HepG2 (cell line): ENCODE data around the gene ABCC1. TPM values are rescaled to one million over a fixed set of nuclear protein-coding genes. Genes with fewer than 3 reads are reported as not detected.
A peak's percentile ranks its signal among the peaks of the same experiment; 100 is the strongest.

Experiments used
- ATAC-seq: fragments of 200-7000 bp; cut with Tn5 transposase; 3 replicates; pipeline ENCODE4 v1.9.1; 2020; ENCODE audit warnings: mild to moderate bottlenecking, moderate library complexity
- BruUV-seq: library from RNA; stranded (reverse); fragments of 400-500 nt; replicated peaks from 2 replicates; lab custom pipeline; 2021; lab: Mats Ljungman, UMichigan
- CTCF ChIA-PET: fragments of 300-600 bp; formaldehyde crosslinking; extraction: SDS; loops from one replicate; lab custom pipeline; 2021; ENCODE audit warnings: low total read pairs, inconsistent platforms, low intra/inter-chr PET ratio; lab: Yijun Ruan, JAX
- POLR2A ChIA-PET: fragments of 350-600 bp; sonication (Branson Sonifier 250); formaldehyde crosslinking; loops from one replicate; lab custom pipeline; 2020; ENCODE audit warnings: antibody characterized with exemption, inconsistent platforms; lab: Yijun Ruan, JAX
- DNase-seq: peaks from one replicate; pipeline ENCODE4 v3.0.0-alpha.2; 2015; ENCODE audit warnings: low spot score
- FAIRE-seq: peaks from 3 replicates; lab custom pipeline; 2011; peaks lifted over from hg19 to GRCh38; lab: Jason Lieb, UNC
- H2AFZ ChIP-seq: one replicate; pipeline ENCODE4 v1.6.1; 2011; ENCODE audit warnings: low read length, inconsistent platforms
- H3K27ac ChIP-seq: fragments of 300-600 bp; 3 replicates; pipeline ENCODE4 v1.8.0; 2011; ENCODE audit warnings: mixed run types, mild to moderate bottlenecking, mixed read lengths, low read length, inconsistent platforms; ENCODE audit not compliant: insufficient read depth; ENCODE audit errors: extremely low read length
- H3K27me3 ChIP-seq, 2 experiments: fragments of 200-600 bp in 1 of 2; 2 replicates in 1 of 2; 3 replicates in 1 of 2; pipeline versions ENCODE4 v1.6.0 to v1.8.0; 2011; ENCODE audit warnings: low read length in 2 of 2, mild to moderate bottlenecking in 2 of 2, moderate library complexity in 2 of 2, inconsistent platforms in 1 of 2; ENCODE audit not compliant: insufficient read depth in 2 of 2, control insufficient read depth in 1 of 2
- H3K36me3 ChIP-seq, 2 experiments: fragments of 200-600 bp in 1 of 2; replicated peaks in 1 of 2; 2 replicates in 1 of 2; 3 replicates in 1 of 2; pipeline versions ENCODE4 v1.5.1 to v1.8.0; 2011; ENCODE audit warnings: low read length in 2 of 2, inconsistent platforms in 1 of 2; ENCODE audit not compliant: insufficient read depth in 2 of 2, control insufficient read depth in 1 of 2
- H3K4me1 ChIP-seq: 2 replicates; pipeline ENCODE4 v1.5.1; 2012; ENCODE audit warnings: low read length, inconsistent platforms; ENCODE audit not compliant: insufficient read depth
- H3K4me2 ChIP-seq: 2 replicates; pipeline ENCODE4 v1.6.0; 2011; ENCODE audit warnings: low read depth, low read length, inconsistent platforms
- H3K4me3 ChIP-seq, 3 experiments: fragments of 200-600 bp in 1 of 3; sonication (generic), shearing (Covaris generic) in 1 of 3; replicated peaks in 1 of 3; 2 replicates each; pipeline ENCODE4 v1.5.1; 2011 to 2016; ENCODE audit warnings: low read length in 3 of 3, inconsistent platforms in 2 of 3, low read depth in 2 of 3, mild to moderate bottlenecking in 2 of 3, control low read depth in 1 of 3, mixed read lengths in 1 of 3; ENCODE audit not compliant: insufficient read depth in 1 of 3
- H3K79me2 ChIP-seq: one replicate; pipeline ENCODE4 v1.6.1; 2011; ENCODE audit warnings: low read length, inconsistent platforms; ENCODE audit not compliant: insufficient read depth
- H3K9ac ChIP-seq: 2 replicates; pipeline ENCODE4 v1.6.0; 2011; ENCODE audit warnings: mild to moderate bottlenecking, low read depth, low read length, inconsistent platforms; ENCODE audit not compliant: insufficient read depth
- H3K9me3 ChIP-seq: 2 replicates; pipeline ENCODE4 v1.5.1; 2012; ENCODE audit warnings: mild to moderate bottlenecking, low read length
- H4K20me1 ChIP-seq: 2 replicates; pipeline ENCODE4 v1.6.0; 2011; ENCODE audit warnings: inconsistent platforms, mild to moderate bottlenecking, low read length, moderate library complexity; ENCODE audit not compliant: insufficient read depth
- CHD4 ChIP-seq: fragments of 200-600 bp; sonication (generic); IDR thresholded peaks from 2 replicates; pipeline ENCODE4 v1.7.0; 2017; ENCODE audit warnings: mild to moderate bottlenecking, low read length, borderline replicate concordance
- CREBL2 ChIP-seq: sonication (generic); formaldehyde crosslinking; IDR thresholded peaks from 2 replicates; pipeline ENCODE4 v1.8.1; 2023; ENCODE audit warnings: missing genetic modification reagents, mild to moderate bottlenecking, borderline replicate concordance
- MED1 ChIP-seq: sonication (generic); formaldehyde crosslinking; IDR thresholded peaks from 2 replicates; pipeline ENCODE4 v1.4.0; 2020; ENCODE audit warnings: missing genetic modification reagents
- RFX5 ChIP-seq: IDR thresholded peaks from 2 replicates; pipeline ENCODE4 v1.6.1; 2011; ENCODE audit warnings: low read depth, low read length, improper control_type of control experiment
- ZBTB33 ChIP-seq: sonication (generic); formaldehyde crosslinking; IDR thresholded peaks from 2 replicates; pipeline ENCODE4 v1.4.0; 2020; ENCODE audit warnings: missing genetic modification reagents
- ZBTB49 ChIP-seq: sonication (generic); formaldehyde crosslinking; IDR thresholded peaks from 2 replicates; pipeline ENCODE4 v1.4.0; 2020; ENCODE audit warnings: missing genetic modification reagents, borderline replicate concordance
- ZMAT3 ChIP-seq: sonication (generic); formaldehyde crosslinking; conservative IDR thresholded peaks from 2 replicates; pipeline ENCODE4 v1.7.0; 2021; ENCODE audit warnings: missing genetic modification reagents
- ZMYM2 ChIP-seq: sonication (generic); formaldehyde crosslinking; IDR thresholded peaks from 2 replicates; pipeline ENCODE4 v1.8.0; 2022; ENCODE audit warnings: mild to moderate bottlenecking, missing genetic modification reagents
- ZNF205 ChIP-seq: IDR thresholded peaks from 2 replicates; pipeline ENCODE4 v1.6.1; 2018; ENCODE audit warnings: missing biosample characterization, missing genetic modification reagents
- ZNF251 ChIP-seq: sonication (generic); formaldehyde crosslinking; IDR thresholded peaks from 2 replicates; pipeline ENCODE4 v1.9.0; 2021; ENCODE audit warnings: mild to moderate bottlenecking, missing genetic modification reagents
- ZNF331 ChIP-seq: sonication (generic); formaldehyde crosslinking; IDR thresholded peaks from 2 replicates; pipeline ENCODE4 v1.4.0; 2020; ENCODE audit warnings: missing genetic modification reagents
- ZNF589 ChIP-seq: sonication (generic); formaldehyde crosslinking; conservative IDR thresholded peaks from 2 replicates; pipeline ENCODE4 v1.8.0; 2022; ENCODE audit warnings: mild to moderate bottlenecking, moderate library complexity, missing genetic modification reagents
- ZSCAN22 ChIP-seq: sonication (generic); formaldehyde crosslinking; IDR thresholded peaks from 2 replicates; pipeline ENCODE4 v1.4.0; 2020; ENCODE audit warnings: mild to moderate bottlenecking, missing genetic modification reagents
- ZSCAN30 ChIP-seq: sonication (generic); formaldehyde crosslinking; IDR thresholded peaks from 2 replicates; pipeline ENCODE4 v1.5.0; 2020; ENCODE audit warnings: mild to moderate bottlenecking, missing genetic modification reagents
- WGBS: methylation state at CpG from one replicate; pipeline ENCODE4 v1.1.6; 2017; ENCODE audit warnings: low lambda C conversion rate; 5-methylcytosine and 5-hydroxymethylcytosine counted together
- in situ Hi-C: cut with HindIII; loops from 2 replicates; pipeline ENCODE4 v1.10.0; 2017; ENCODE audit warnings: low pct_unique_long_range_greater_than_20kb; ENCODE audit not compliant: extremely low pct_ligation_motif_present
- intact Hi-C: fragments of 100-400 bp; cut with micrococcal nuclease; formaldehyde crosslinking; loops from one replicate; pipeline ENCODE4 v1.10.0; 2022; ENCODE audit not compliant: unreplicated experiment
- polyA plus RNA-seq, 8 experiments: library from polyadenylated mRNA; depleted of rRNA in 3 of 8; stranded (reverse) in 7 of 8; unstranded in 1 of 8; fragments of >200 nt; fragmentation: Illumina TruSeq in 4 of 8; extraction: Trizol in 4 of 8; gene quantifications; 2 replicates each; pipeline versions ENCODE4 v1.2.1 to v1.2.3, GENCODE V29; 2011 to 2016; ENCODE audit warnings: low read depth in 4 of 8, missing spikeins in 1 of 8, mixed read lengths in 1 of 8; ENCODE audit not compliant: insufficient read depth in 1 of 8
- total RNA-seq, 5 experiments: library from RNA; depleted of rRNA; stranded (reverse); fragments of >200 nt; fragmentation: Illumina TruSeq; extraction: Trizol; gene quantifications; 2 replicates each; pipeline ENCODE4 v1.2.3, GENCODE V29; 2016; ENCODE audit warnings: low read depth in 1 of 5
- TF ChIP-seq, protein P1 (sequence below): sonication (generic); formaldehyde crosslinking; IDR thresholded peaks from 2 replicates; pipeline ENCODE4 v1.5.0; 2020; ENCODE audit warnings: missing genetic modification reagents, mild to moderate bottlenecking, borderline replicate concordance
- TF ChIP-seq, protein P2 (sequence below): sonication (generic); formaldehyde crosslinking; IDR thresholded peaks from 2 replicates; pipeline ENCODE4 v1.4.0; 2020; ENCODE audit warnings: missing genetic modification reagents

Gene ABCC1
- total and polyA plus RNA-seq, 2 of the 13 experiments (the other 11 are each of a cell fraction or from before 2014, with no cell fraction given): 13.0 to 30.6 TPM

DNA sequence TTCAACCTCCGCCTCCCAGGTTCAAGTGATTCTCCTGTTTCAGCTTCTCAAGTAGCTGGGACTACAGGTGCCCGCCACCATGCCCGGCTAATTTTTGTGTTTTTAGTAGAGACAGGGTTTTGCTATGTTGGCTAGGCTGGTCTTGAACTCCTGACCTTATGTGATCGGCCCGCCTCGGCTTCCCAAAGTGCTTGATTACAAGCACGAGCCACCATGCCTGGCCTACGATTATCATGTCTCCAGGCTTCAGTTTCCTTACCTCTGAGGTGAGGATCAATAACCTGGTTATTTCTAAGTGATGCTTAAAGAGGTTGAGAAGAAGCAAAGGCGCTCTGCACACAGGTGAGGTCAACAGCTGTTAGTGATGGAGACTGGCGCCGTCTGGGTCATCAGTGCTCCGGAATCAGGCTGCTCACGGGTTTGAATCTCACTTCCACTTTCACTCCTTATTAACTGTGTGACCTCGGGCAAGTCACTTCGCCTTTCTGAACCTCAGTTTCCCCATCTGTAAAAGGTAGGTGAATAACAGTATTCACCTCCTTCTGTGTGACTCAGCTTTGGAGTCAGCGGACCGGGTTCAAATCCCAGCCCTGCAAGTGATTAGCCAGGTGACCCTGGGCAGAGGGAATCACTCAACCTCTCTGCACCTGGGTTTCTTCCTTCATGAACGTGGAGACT is 745 bp upstream of the ABCC1 start:
- 50% methylated on average over 18 of the region's 18 CpGs for WGBS
- H2AFZ ChIP-seq: peak overlapping the region; percentile 58
- ATAC-seq: 0 out of 3 replicates have a peak, but pooled peaks have one; percentile 5
- TF ChIP-seq CHD4: peak; percentile 87
- no peak for TF ChIP-seq RFX5
- TF ChIP-seq ZNF251 (CRISPR knock-in tag): no peak
- TF ChIP-seq, protein P1, sequence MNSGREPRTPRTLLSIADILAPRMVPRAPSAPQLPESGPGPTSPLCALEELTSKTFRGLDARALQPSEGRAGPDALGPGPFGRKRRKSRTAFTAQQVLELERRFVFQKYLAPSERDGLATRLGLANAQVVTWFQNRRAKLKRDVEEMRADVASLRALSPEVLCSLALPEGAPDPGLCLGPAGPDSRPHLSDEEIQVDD (CRISPR knock-in tag): no peak
- TF ChIP-seq ZNF331: no peak
- TF ChIP-seq, protein P2, sequence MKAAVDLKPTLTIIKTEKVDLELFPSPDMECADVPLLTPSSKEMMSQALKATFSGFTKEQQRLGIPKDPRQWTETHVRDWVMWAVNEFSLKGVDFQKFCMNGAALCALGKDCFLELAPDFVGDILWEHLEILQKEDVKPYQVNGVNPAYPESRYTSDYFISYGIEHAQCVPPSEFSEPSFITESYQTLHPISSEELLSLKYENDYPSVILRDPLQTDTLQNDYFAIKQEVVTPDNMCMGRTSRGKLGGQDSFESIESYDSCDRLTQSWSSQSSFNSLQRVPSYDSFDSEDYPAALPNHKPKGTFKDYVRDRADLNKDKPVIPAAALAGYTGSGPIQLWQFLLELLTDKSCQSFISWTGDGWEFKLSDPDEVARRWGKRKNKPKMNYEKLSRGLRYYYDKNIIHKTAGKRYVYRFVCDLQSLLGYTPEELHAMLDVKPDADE (CRISPR knock-in tag): no peak
- TF ChIP-seq ZSCAN30 (CRISPR knock-in tag): no peak
- TF ChIP-seq ZNF205 (CRISPR knock-in tag): no peak
- TF ChIP-seq ZMAT3: no peak
- 0 out of 2 replicates have a peak, but pooled peaks have one; percentile 25 for TF ChIP-seq MED1 (CRISPR knock-in tag)
- no peak for TF ChIP-seq ZSCAN22 (CRISPR knock-in tag)
- TF ChIP-seq ZBTB49: no peak
- peak; percentile 83 for TF ChIP-seq ZBTB33
- TF ChIP-seq ZMYM2: peak; percentile 64; the same call in 1 of the 2 replicates
- TF ChIP-seq ZNF589 (CRISPR knock-in tag): no peak
- no peak for TF ChIP-seq CREBL2 (CRISPR knock-in tag)

More for the DNA sequence above, 745 bp upstream of the ABCC1 start:
- Histone ChIP-seq H4K20me1 (peaks cover 20% of the 10 kb centered on the region), H3K4me1 (peaks cover 66% of the 10 kb centered on the region), H3K4me2 (peak overlapping the region; percentile 96), H3K79me2 (peaks cover 42% of the 10 kb centered on the region), H3K27ac (peak overlapping the region; percentile 36), H3K4me3 (peak overlapping the region; percentile 81 to 86 (median 82)), H3K9ac (peak overlapping the region; percentile 76), H3K27me3 (no peaks in the 10 kb centered on the region; a peak in 1 of 5 replicates), H3K36me3 (no peaks in the 10 kb centered on the region; a peak in 1 of 5 replicates), H3K9me3 (no peaks in the 10 kb centered on the region)
- POLR2A ChIA-PET: interaction anchor here (0.7 to 3.9 kb wide), 2 partner anchors 49 to 60 kb away, joined by 4 to 22 read pairs; partner anchors contain the start of gene CEP20
- DNase-seq (peak; percentile 44), FAIRE-seq (no peak)
- BruUV-seq: TSS peak; percentile 92
- in situ Hi-C loops: no loop called here
- intact Hi-C loops: loop anchor here (2.0 to 5.0 kb wide), 2 partner anchors 51 to 74 kb away; no protein-coding TSS in a partner anchor
- CTCF ChIA-PET: no interaction called here
